Measurements from ENCODE around the gene ZNF616. TPM values are rescaled to one million over a fixed set of nuclear protein-coding genes. Genes with fewer than 3 reads are reported as not detected.

The ZNF616 gene
- total RNA-seq, 4 donors from 2014 or later = 11.0 to 14.1 (median 13.2) TPM

- DNase-seq = no peak
- Histone ChIP-seq H3K27me3 (no peaks in the 10 kb centered on the region), H3K4me3 (replicated peaks in 1 of 3) (no peak overlapping the region), H3K27ac (no peak overlapping the region), H3K9me3 (no peaks in the 10 kb centered on the region), H3K36me3 (peaks cover 0 to 8% of the 10 kb centered on the region in 2 donors), H3K4me1 (peaks cover 0 to 3% of the 10 kb centered on the region in 2 donors)
- WGBS, 2 donors = 87 to 93% methylated on average over 1 of the region's 1 CpG
- intact Hi-C loops (cut with DNase I) = no loop called here
- TF ChIP-seq POLR2A (IDR thresholded peaks at IDR 0.05) (no peak), CTCF (IDR thresholded peaks at IDR 0.05) (no peak)
These were observed 32.6 kb upstream of the ZNF616 start for GRCh38 chr19:52172347-52172746.

GRCh38 chr19:52171321-52172169 is 31.8 kb upstream of the ZNF616 start, which contains the start of gene ZNF836:
ZNF836 (minus strand) TSS chr19:52171621; CDS start chr19:52168072, 3,549 bp downstream.
- DNase-seq = peak; percentile 91
- TF ChIP-seq CTCF (IDR thresholded peaks at IDR 0.05) = no peak
- peak in 1 of 2 donors; percentile 45 for TF ChIP-seq POLR2A (IDR thresholded peaks at IDR 0.05)
- 10 to 11% methylated on average over 31 to 37 of the region's 37 CpGs for WGBS, 2 donors
- Histone ChIP-seq H3K27ac (peak within 1 kb of the TSS; percentile 77 to 84 (median 79)), H3K4me3 (replicated peaks in 1 of 3) (peak within 1 kb of the TSS; percentile 50 to 96 (median 86)), H3K9me3 (no peaks in the 10 kb centered on the region), H3K27me3 (no peaks in the 10 kb centered on the region), H3K4me1 (peaks cover 0 to 3% of the 10 kb centered on the region in 2 donors), H3K36me3 (peaks cover 0 to 14% of the 10 kb centered on the region in 2 donors)
- intact Hi-C loops (cut with DNase I) = no loop called here

DNA sequence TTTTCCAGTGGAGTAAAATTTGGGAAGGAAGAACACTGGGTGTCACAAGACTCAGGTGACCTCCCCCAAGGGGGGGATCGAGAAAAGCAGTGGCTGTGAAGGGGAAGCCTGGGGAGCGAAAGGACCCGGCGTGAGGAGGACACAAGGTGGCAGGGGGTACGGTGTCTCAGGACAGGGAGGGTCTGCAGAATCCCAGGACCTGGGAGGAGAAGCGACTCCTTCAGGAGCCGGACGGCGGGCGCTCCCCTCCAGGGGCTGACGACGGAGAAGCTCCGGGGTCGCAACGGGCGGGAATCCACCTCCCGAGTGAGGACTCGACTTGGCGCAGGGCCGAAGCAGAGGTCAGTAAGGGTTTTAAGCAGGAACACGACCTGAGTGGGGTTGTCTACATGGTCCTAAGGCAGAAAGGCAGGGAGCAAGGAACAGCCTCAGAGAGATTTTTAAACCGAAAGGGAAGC is 31.2 kb upstream of the ZNF616 start:
- Histone ChIP-seq H3K9me3 (no peaks in the 10 kb centered on the region), H3K27ac (peak overlapping the region; percentile 77 to 84 (median 79)), H3K27me3 (no peaks in the 10 kb centered on the region), H3K4me1 (peaks cover 0 to 3% of the 10 kb centered on the region in 2 donors), H3K36me3 (peaks cover 0 to 16% of the 10 kb centered on the region in 2 donors), H3K4me3 (replicated peaks in 1 of 3) (peak overlapping the region; percentile 50 to 96 (median 86))
- DNase-seq = peak; percentile 20 to 35
- TF ChIP-seq POLR2A (IDR thresholded peaks at IDR 0.05) (no peak), CTCF (IDR thresholded peaks at IDR 0.05) (no peak)
- 0 to 2% methylated on average over 15 to 22 of the region's 22 CpGs for WGBS, 2 donors
- intact Hi-C loops (cut with DNase I) = no loop called here

DNA sequence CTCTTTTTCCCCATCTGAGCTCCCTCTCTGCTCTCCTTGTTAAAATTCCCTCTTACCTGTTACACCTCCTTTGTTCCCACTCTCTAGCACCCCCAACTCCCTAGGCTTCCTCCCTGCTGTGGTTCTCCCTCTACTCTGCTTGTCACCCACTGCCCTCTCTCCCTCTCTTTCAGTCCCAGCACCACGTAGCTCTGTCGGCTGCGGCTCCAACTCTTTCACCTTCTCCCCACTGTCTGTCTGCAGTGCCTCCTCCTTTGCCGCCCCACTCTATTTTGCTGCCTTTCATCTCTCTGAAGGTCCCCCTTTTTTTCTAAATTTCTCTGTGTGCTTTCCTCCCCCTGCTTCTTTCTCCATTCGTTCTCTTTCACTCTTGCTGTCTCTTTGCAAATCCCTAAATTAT is 30.6 kb upstream of the ZNF616 start:
- intact Hi-C loops (cut with DNase I) = no loop called here
- Histone ChIP-seq H3K36me3 (peaks cover 2 to 18% of the 10 kb centered on the region in 2 donors), H3K4me1 (peaks cover 0 to 3% of the 10 kb centered on the region in 2 donors), H3K27me3 (no peaks in the 10 kb centered on the region), H3K9me3 (no peaks in the 10 kb centered on the region), H3K4me3 (replicated peaks in 1 of 3) (peak overlapping the region in 2 of 3 donors; percentile 86 to 96), H3K27ac (peak overlapping the region in 2 of 3 donors; percentile 77 to 84)
- 3 to 7% methylated on average over 5 of the region's 5 CpGs for WGBS, 2 donors
- no peak for DNase-seq
- TF ChIP-seq CTCF (IDR thresholded peaks at IDR 0.05) = no peak
- no peak for TF ChIP-seq POLR2A (IDR thresholded peaks at IDR 0.05)

Measured in thyroid gland (tissue), 4 donors.